Activated naive CD8-positive, alpha-beta T cell treated with anti-CD3 and anti-CD28 coated beads, Interleukin-2, amount 50 U/mL, for 24 hours (primary cell): ENCODE measurements around the gene NR3C1.

Experiments
- ATAC-seq: fragments of 150-1000 bp; cut with Tn5 transposase; one replicate; pipeline ENCODE4 v1.10.0; 2021
- DNase-seq: peaks from one replicate; pipeline ENCODE4 v3.0.0; 2021
- H3K27ac Mint-ChIP-seq: one replicate; pipeline ENCODE4 v1.8.0; 2021; ENCODE audit warnings: mild to moderate bottlenecking, mixed read lengths
- H3K27me3 Mint-ChIP-seq: one replicate; pipeline ENCODE4 v1.8.0; 2021; ENCODE audit warnings: mixed read lengths
- H3K36me3 Mint-ChIP-seq: one replicate; pipeline ENCODE4 v1.8.0; 2021; ENCODE audit warnings: low read depth, mixed read lengths
- H3K4me1 Mint-ChIP-seq: one replicate; pipeline ENCODE4 v1.8.0; 2021; ENCODE audit warnings: mixed read lengths
- H3K4me3 Mint-ChIP-seq: one replicate; pipeline ENCODE4 v1.8.0; 2021; ENCODE audit warnings: mild to moderate bottlenecking, moderate library complexity, mixed read lengths
- H3K9me3 Mint-ChIP-seq: one replicate; pipeline ENCODE4 v1.8.0; 2021; ENCODE audit warnings: mixed read lengths

The NR3C1 gene

DNA sequence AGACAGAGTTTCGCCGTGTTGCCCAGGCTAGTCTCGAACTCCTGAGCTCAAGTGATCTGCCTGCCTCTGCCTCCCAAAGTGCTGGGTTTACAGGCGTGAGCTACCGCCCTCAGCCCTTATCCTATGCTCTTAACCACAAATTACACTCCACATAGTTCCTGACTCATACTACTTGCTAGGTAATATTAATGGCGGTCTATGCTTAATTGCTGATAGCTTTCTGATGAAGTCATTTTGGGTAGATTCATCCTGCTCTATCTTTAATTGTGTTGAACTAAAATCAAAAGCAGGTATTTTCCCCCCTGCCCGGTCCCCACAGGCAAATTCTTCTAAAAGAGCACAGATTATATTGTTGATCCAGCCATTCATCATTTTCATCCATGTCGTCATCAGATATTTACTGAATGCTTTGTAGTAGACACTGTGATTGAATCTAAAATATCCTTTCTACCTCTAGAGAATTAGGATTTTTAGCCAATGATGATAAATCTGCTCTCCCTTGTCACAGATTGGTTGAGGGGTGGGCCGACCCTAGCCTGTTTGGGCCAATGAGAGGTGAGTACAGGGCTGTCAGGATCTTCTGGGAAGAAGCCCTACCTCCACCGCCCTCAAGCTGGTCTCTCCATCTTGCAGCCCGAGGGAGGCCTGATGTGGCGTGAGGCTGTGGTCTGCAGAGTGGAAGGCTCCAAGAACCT is 144.8 kb downstream of the NR3C1 start:
- H3K4me3 Mint-ChIP-seq = no peak overlapping the region
- H3K9me3 Mint-ChIP-seq = peaks cover 12% of the 10 kb centered on the region
- no peaks in the 10 kb centered on the region for H3K36me3 Mint-ChIP-seq
- no peak overlapping the region for H3K27ac Mint-ChIP-seq
- no peak for DNase-seq
- peaks cover 22% of the 10 kb centered on the region for H3K4me1 Mint-ChIP-seq
- ATAC-seq = no peak
- no peaks in the 10 kb centered on the region for H3K27me3 Mint-ChIP-seq

DNA sequence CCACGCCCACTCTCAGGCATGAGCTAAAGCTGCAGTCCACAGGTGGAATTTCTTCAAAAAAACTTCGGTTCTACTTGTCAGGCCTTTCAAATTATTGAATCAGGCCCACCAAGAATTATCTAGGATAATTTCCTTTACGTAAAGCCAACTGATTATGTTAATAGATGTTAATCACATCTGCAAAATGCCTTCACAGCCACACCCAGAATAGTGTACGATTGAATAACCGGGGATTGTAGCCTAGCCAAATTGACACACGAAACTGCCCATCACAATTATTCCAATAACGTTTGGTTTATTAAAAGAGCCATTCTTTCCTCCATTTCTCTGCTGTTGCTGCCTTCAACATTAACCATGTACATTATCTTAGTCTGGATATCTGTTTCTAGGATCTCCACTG is 148.7 kb downstream of the NR3C1 start:
- H3K36me3 Mint-ChIP-seq = no peaks in the 10 kb centered on the region
- DNase-seq = no peak
- no peak overlapping the region for H3K4me3 Mint-ChIP-seq
- H3K4me1 Mint-ChIP-seq = peaks cover 2% of the 10 kb centered on the region
- no peaks in the 10 kb centered on the region for H3K9me3 Mint-ChIP-seq
- H3K27me3 Mint-ChIP-seq = no peaks in the 10 kb centered on the region
- H3K27ac Mint-ChIP-seq = no peak overlapping the region
- no peak for ATAC-seq

DNA sequence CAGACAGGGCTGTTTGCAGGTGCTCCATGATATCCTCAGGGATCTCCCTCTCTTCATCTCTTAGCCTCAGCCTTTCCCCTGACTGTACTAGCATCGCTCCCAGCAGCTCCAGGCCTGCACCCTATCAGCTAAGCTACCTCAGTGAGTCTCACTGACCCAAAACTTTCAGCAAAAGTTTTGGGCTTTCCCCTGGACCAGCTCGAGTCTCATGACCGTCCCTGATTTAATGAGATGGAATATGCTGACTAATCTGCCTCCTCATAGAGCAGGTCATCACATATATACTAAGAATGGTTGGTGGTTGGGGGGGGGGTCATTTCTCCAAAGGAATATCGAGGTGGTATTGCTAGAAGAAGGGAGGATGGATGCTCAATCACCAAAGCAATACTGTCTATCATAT is 151.5 kb downstream of the NR3C1 start:
- no peak for DNase-seq
- H3K4me1 Mint-ChIP-seq = peaks cover 2% of the 10 kb centered on the region
- peaks cover 6% of the 10 kb centered on the region for H3K9me3 Mint-ChIP-seq
- no peak overlapping the region for H3K27ac Mint-ChIP-seq
- no peak overlapping the region for H3K4me3 Mint-ChIP-seq
- no peaks in the 10 kb centered on the region for H3K36me3 Mint-ChIP-seq
- no peak for ATAC-seq
- no peaks in the 10 kb centered on the region for H3K27me3 Mint-ChIP-seq

DNA sequence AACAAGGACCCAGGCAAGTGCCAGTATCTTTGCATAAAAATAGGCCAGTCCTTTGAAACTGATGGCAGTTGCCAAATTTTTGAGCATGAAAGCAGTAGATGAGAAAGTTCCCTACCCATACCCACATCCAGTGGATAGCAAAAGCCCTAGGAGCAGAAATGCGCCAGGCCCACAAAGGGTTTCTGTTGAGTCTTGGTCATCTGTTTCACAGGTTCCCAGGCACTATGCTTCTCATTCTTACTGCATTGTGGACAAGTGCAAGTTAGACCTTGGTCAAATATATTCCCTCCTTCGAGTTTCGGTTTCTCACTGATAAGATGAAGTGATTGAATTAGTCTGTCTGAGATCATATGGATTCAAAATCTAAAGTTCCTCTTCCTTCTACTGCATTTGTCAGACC is 152.3 kb downstream of the NR3C1 start:
- Mint-ChIP-seq H3K4me1 (peaks cover 4% of the 10 kb centered on the region), H3K36me3 (no peaks in the 10 kb centered on the region), H3K27ac (no peak overlapping the region), H3K4me3 (no peak overlapping the region), H3K9me3 (peaks cover 6% of the 10 kb centered on the region), H3K27me3 (no peaks in the 10 kb centered on the region)
- no peak for ATAC-seq
- DNase-seq = no peak

DNA sequence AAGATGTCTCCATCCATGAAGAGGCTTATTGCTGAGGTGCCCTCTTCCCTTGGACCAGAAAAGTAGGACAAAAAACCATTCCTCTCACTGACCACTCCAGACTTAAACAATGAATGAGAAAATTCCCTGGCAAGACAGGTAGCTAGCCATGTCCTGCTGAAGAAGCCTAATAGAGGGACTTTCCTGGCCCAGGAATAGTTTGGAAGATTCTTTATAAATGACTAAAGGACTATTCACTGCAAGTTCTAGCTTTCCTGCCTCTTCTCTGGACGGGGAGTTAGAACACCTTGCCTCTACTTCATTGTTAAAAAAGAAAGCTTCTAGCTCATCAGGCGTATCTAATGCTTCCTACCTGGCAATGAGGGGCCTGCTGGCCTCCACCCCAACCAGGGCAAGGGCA is 153.6 kb downstream of the NR3C1 start:
- peaks cover 4% of the 10 kb centered on the region for H3K4me1 Mint-ChIP-seq
- no peak overlapping the region for H3K27ac Mint-ChIP-seq
- DNase-seq (no peak), ATAC-seq (no peak)
- H3K27me3 Mint-ChIP-seq = no peaks in the 10 kb centered on the region
- H3K4me3 Mint-ChIP-seq = no peak overlapping the region
- no peaks in the 10 kb centered on the region for H3K36me3 Mint-ChIP-seq
- H3K9me3 Mint-ChIP-seq = peaks cover 6% of the 10 kb centered on the region

DNA sequence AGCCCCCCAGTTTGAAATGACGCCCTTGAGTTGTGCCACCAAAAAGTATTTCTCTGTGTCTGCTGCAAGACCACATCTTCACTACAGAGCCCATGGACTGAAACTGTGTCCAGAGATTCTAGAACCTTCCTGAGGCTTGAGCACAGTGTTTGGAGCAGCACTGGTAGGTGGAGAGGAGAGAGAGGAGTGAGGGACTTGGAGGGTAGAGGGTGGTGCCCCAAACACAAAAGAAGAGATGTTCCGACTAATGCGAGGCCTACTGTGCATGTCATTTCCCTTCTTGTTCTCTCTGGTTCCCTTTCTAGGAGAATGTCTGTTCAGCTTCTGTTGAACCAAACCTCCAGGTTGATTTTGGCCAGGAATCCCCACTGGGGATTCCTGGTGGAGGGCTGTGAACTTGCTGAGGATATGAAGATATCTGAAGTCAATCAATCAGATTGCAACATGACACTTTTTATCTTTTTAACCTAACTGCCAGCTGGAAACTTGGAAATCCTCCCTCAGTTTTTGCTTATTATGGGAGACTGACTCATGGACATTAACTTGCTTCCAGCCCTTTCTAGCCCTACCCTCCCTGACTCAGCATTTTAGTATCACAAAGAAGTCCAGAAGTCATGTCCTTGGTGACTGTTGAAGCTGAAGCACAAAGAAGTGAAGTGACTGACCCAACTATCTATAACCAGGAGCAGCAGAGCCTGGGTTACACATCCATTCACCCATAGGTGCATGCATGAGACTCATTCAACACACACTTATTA is 154.5 kb downstream of the NR3C1 start:
- H3K4me3 Mint-ChIP-seq = no peak overlapping the region
- no peak overlapping the region for H3K27ac Mint-ChIP-seq
- no peaks in the 10 kb centered on the region for H3K36me3 Mint-ChIP-seq
- H3K27me3 Mint-ChIP-seq = no peaks in the 10 kb centered on the region
- peaks cover 6% of the 10 kb centered on the region for H3K9me3 Mint-ChIP-seq
- DNase-seq (no peak), ATAC-seq (no peak)
- H3K4me1 Mint-ChIP-seq = peaks cover 4% of the 10 kb centered on the region

DNA sequence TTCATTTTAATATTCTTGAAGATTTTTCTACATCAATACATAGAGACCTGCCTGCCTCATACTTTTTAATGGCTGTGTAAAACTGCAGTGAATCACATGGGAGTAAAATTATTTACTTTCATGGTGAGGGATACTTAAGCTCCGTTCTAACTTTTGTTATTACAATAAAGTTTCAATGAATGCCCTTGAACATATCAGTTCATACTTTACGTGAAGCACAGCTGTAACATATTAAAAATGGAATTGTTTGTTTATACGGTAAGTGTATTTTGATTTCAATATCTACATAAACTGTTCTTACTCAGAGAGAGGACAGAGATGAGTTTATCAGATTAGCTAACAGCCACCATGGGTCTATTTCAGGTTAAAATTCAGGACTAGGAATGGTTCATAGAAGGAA is 155.1 kb downstream of the NR3C1 start:
- DNase-seq (no peak), ATAC-seq (no peak)
- Mint-ChIP-seq H3K27me3 (no peaks in the 10 kb centered on the region), H3K4me3 (no peak overlapping the region), H3K9me3 (peaks cover 6% of the 10 kb centered on the region), H3K4me1 (peaks cover 4% of the 10 kb centered on the region), H3K27ac (no peak overlapping the region), H3K36me3 (no peaks in the 10 kb centered on the region)

DNA sequence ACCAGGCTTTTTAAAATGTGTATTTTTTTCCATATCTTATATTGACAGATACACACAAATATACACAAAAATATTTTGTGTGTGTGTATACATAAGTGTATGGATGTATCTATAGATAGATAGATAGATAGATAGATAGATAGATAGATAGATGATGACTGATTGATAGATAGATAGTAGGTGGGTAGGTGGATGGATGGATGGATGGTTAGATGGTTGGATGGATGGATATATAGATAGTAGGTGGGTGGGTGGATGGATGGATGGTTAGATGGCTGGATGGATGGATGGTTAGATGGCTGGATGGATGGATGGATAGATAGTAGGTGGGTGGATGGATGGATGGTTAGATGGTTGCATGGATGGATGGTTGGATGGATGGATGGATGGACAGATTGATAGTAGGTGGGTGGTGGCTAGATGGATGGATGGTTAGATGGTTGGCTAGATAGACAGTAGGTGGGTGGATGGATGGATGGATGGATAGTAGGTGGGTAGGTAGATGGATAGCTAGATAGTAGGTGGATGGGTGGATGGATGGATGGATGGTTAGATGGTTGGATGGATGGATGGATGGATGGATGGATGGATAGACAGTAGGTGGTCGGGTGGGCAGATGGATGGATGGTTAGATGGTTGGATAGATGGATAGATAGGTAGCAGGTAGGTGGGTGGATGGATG is 156.2 kb downstream of the NR3C1 start:
- DNase-seq (no peak), ATAC-seq (no peak)
- Mint-ChIP-seq H3K36me3 (no peaks in the 10 kb centered on the region), H3K27ac (no peak overlapping the region), H3K4me1 (peaks cover 3% of the 10 kb centered on the region), H3K4me3 (no peak overlapping the region), H3K9me3 (peaks cover 6% of the 10 kb centered on the region), H3K27me3 (no peaks in the 10 kb centered on the region)

DNA sequence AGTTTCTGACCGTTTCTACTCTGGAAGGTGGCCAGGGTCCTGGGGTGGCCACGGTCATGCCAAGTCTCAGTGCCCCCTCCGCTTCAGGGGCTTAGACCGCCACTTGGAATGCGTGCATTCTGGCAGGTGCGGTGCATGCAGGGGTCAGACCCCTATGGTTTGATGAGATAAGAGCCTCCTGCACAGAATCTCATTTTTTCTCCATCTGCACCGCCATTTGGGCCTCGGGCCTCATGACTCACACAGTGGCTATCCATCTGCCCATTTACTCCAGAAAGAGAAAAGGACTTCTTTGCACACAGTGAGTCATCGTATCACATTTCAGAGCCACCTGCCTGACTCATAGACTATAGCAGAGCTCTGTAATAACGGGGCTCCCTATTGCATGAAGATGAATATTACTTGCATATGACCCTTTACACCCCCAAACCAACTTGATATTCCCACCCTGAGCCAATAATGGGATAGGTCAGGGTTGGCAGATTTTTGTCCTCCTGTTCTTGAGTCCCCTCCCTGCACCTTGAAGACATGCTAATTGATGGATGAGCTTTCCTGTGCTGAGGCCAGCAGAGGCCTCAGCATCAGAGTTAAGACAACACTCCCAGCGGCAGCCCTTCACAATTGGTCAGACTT is 157.4 kb downstream of the NR3C1 start:
- Mint-ChIP-seq H3K36me3 (no peaks in the 10 kb centered on the region), H3K27ac (no peak overlapping the region), H3K9me3 (peaks cover 6% of the 10 kb centered on the region), H3K4me1 (peaks cover 2% of the 10 kb centered on the region), H3K27me3 (no peaks in the 10 kb centered on the region), H3K4me3 (no peak overlapping the region)
- ATAC-seq = no peak
- DNase-seq = no peak

DNA sequence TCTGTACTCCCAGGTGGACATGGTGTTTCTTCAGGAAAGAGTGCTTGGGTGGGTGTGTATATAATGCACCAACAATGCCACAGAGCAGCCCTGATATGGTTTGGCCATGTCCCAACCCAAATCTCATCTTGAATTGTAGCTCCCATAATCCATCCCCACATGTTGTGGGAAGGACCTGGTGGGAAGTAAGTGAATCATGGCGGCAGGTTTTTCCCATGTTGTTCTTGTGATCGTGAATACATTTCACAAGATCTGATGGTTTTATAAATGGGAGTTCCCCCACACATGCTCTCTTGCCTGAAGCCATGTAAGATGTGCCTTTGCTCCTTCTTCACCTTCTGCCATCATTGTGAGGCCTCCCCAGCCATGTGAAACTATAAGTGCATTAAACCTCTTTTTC is 158.5 kb downstream of the NR3C1 start:
- DNase-seq = no peak

DNA sequence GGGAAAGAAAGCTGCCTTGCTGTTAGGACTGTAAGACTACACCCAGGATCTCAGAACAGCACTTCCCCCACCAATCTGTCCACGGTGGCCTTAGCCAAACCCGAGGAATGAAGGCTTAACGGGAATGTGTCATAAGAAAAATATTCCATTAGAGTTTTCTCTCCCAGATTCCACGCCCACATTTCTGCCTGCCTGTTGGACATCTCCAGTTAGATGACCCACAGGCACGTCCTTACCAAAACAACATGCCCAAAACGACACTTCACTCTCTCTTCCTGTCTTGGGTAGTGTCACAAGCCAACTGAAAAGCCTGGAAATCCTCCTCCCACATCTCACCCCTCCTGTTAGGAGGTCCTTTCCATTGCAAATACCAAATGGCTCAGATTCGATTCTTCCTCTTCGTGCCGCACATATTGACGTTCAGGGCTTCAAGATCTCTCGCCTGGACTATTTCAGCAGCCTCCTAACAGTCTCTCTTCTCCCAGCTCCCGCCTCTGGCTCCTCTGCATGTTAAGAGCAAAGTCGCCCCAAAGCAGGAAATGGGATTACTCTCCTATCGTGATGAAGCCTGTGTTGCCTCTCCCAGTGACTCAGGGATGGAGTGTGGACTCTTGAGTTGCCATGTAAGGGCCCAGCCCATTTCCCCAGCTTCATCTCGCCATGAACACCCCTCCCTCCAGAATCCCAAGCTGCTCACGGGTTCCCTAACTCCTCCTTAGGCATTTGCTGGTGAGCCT is 159.3 kb downstream of the NR3C1 start:
- H3K27ac Mint-ChIP-seq = no peak overlapping the region
- no peaks in the 10 kb centered on the region for H3K36me3 Mint-ChIP-seq
- no peaks in the 10 kb centered on the region for H3K27me3 Mint-ChIP-seq
- H3K9me3 Mint-ChIP-seq = peaks cover 6% of the 10 kb centered on the region
- ATAC-seq (no peak), DNase-seq (no peak)
- H3K4me3 Mint-ChIP-seq = no peak overlapping the region
- H3K4me1 Mint-ChIP-seq = peaks cover 2% of the 10 kb centered on the region

More for the DNA sequence above, 158.5 kb downstream of the NR3C1 start:
- Mint-ChIP-seq H3K27me3 (no peaks in the 10 kb centered on the region), H3K4me1 (peaks cover 2% of the 10 kb centered on the region), H3K27ac (no peak overlapping the region), H3K9me3 (peaks cover 6% of the 10 kb centered on the region), H3K36me3 (no peaks in the 10 kb centered on the region), H3K4me3 (no peak overlapping the region)
- no peak for ATAC-seq

DNA sequence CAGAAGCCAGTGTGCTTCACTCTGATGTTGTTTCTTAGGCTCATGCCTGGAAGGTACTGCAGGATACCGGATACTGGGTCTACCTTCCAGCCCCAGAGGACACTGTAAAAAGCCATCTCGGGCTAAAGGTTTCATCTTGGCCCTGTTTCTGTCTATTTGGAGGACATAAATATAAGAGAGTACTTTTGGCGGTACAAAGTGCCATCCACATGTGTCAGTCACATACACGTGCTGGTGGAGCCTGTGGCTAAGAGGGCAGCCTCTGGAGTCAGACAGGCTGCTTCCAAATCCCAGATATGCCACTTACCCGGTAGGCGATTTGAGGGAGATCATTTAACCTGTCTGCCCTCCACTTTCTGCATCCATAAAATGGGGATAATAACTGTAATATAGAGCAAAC is 160.4 kb downstream of the NR3C1 start:
- peaks cover 6% of the 10 kb centered on the region for H3K9me3 Mint-ChIP-seq
- no peaks in the 10 kb centered on the region for H3K36me3 Mint-ChIP-seq
- peaks cover 2% of the 10 kb centered on the region for H3K4me1 Mint-ChIP-seq
- no peak for ATAC-seq
- no peak for DNase-seq
- H3K27ac Mint-ChIP-seq = no peak overlapping the region
- no peaks in the 10 kb centered on the region for H3K27me3 Mint-ChIP-seq
- H3K4me3 Mint-ChIP-seq = no peak overlapping the region

DNA sequence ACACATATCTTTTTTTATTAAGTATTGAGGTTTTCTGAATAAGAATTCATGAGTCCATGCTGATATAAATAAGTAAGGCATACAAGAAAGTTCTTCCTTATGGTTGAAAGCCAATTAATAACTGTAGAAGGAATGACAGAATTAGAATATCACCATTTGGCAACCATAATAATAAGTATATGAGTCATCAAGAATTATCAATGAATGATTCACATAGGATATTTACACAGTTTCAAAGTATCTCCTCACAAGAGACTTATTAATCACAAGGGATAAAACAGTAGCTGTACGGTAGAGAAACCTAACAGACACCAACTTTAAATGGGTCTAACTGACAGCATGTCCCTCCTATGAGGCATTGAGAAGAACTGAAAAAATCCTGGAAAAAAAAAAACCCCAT is 161.6 kb downstream of the NR3C1 start:
- Mint-ChIP-seq H3K27ac (no peak overlapping the region), H3K36me3 (no peaks in the 10 kb centered on the region), H3K27me3 (no peaks in the 10 kb centered on the region), H3K9me3 (no peaks in the 10 kb centered on the region), H3K4me1 (peaks cover 2% of the 10 kb centered on the region), H3K4me3 (no peak overlapping the region)
- ATAC-seq = no peak
- no peak for DNase-seq

DNA sequence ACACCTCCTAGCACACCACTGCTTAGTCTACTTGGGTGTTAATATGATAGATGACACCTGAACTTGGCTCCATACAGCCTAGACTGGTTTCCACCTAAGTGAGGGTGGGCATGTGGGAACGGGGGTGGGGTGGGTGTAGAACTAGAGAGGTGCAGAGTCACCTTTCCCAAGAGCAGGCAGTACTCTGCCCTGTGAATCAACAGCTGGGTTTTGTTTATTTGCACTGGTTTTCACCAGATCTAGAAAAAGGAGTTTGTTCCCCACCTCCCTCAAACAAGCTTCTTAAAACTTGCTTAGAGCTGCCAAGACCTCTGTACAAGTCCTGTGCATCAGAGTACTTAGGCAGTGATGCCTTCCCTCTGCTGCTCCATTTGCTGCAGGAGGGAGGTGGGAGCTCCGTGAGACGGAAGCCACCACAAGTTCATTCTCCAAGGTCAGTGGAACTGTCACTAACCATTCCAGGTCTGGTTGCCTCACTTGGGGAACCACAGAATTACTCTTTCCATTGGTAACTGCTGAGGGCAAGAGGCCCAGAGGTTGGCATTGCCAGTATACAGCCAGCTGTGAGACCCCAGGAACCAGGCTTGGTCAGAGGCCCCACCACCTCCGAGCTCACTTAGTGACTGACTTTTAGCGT is 163.5 kb downstream of the NR3C1 start:
- Mint-ChIP-seq H3K27me3 (no peaks in the 10 kb centered on the region), H3K36me3 (no peaks in the 10 kb centered on the region)
- ATAC-seq = no peak

More for the DNA sequence above, 163.5 kb downstream of the NR3C1 start:
- no peak overlapping the region for H3K4me3 Mint-ChIP-seq
- no peak overlapping the region for H3K27ac Mint-ChIP-seq
- DNase-seq = no peak
- H3K9me3 Mint-ChIP-seq = no peaks in the 10 kb centered on the region
- H3K4me1 Mint-ChIP-seq = no peaks in the 10 kb centered on the region
